22Rv1 (cell line): ENCODE measurements around the gene COL28A1.

ENCODE experiments used
- ZFX ChIP-seq: fragments of 450-650 bp; IDR thresholded peaks from 2 replicates; pipeline ENCODE4 v1.6.1; 2017; ENCODE audit warnings: antibody characterized with exemption, borderline replicate concordance
- TF ChIP-seq, protein P1 (sequence below): fragments of 450-650 bp; IDR thresholded peaks from 2 replicates; pipeline ENCODE4 v1.5.1; 2017; ENCODE audit warnings: mild to moderate bottlenecking

- TF ChIP-seq, protein P1, sequence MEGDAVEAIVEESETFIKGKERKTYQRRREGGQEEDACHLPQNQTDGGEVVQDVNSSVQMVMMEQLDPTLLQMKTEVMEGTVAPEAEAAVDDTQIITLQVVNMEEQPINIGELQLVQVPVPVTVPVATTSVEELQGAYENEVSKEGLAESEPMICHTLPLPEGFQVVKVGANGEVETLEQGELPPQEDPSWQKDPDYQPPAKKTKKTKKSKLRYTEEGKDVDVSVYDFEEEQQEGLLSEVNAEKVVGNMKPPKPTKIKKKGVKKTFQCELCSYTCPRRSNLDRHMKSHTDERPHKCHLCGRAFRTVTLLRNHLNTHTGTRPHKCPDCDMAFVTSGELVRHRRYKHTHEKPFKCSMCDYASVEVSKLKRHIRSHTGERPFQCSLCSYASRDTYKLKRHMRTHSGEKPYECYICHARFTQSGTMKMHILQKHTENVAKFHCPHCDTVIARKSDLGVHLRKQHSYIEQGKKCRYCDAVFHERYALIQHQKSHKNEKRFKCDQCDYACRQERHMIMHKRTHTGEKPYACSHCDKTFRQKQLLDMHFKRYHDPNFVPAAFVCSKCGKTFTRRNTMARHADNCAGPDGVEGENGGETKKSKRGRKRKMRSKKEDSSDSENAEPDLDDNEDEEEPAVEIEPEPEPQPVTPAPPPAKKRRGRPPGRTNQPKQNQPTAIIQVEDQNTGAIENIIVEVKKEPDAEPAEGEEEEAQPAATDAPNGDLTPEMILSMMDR = no peak
- no peak for TF ChIP-seq ZFX
Measured at GRCh38 chr7:7439564-7439963, 96.1 kb downstream of the COL28A1 start.
